HG03460 (cell line): ENCODE results near the gene G6PC3.
"Not testable (repeated sequence)": the region's sequence is repeated elsewhere in the genome, so short reads cannot be mapped to it uniquely, and the experiment has no call there.

Source experiments
- ATAC-seq: cut with Tn5 transposase; IDR thresholded peaks from one replicate; pipeline ENCODE4 v1.9.1; 2021; ENCODE audit not compliant: unreplicated experiment

The G6PC3 gene, protein sequence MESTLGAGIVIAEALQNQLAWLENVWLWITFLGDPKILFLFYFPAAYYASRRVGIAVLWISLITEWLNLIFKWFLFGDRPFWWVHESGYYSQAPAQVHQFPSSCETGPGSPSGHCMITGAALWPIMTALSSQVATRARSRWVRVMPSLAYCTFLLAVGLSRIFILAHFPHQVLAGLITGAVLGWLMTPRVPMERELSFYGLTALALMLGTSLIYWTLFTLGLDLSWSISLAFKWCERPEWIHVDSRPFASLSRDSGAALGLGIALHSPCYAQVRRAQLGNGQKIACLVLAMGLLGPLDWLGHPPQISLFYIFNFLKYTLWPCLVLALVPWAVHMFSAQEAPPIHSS

DNA sequence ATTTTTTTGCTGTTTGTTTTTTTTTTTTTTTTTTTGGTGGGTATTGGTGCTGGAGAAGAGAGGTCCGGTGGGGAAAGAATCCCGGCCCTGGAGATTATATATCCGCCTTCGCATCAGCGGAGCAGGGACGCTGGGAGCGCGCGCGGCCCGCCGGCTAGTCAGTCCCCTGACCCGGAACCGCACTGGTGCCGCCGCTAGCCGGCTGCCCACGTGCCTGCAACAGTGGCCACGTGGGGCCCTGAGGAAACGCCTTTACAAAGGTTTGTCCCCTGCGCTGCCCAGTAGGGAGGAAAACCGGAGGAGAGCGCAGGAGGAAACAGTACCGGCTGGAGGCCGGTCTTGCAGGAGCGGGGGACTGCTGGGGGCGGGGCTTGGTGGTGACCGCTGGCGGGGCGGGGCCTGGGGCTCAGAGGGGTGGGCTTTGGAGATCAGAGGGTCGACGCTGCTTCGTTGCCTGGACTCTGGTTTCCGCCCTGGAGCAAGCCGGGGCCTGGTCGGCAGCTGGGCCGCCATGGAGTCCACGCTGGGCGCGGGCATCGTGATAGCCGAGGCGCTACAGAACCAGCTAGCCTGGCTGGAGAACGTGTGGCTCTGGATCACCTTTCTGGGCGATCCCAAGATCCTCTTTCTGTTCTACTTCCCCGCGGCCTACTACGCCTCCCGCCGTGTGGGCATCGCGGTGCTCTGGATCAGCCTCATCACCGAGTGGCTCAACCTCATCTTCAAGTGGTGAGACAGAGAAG, at the start of gene G6PC3:
G6PC3 (plus strand) TSS at position 281 of the 743 bp plus-strand sequence; CDS start at position 512, 231 bp downstream.
- ATAC-seq, result peak; percentile 63

DNA sequence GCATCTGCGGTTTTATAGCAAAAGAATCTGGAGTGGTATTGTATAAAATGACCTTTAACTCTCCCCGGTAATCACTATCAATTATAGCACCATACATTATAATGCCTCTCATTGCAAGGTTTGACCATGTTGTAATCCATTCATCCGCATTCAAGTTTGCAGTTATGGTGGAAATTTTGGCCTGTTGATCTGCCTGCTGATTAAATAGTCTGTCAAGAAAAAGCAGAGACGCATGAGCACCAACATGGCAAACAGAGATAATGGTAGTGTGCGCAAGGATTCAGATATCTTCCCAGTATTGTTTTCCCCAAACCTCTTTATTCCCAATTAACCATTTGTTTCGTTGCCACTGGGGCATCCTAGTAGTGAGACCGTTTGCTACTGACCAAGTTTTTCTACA, 49.3 kb upstream of the G6PC3 start:
- not testable (repeated sequence) for ATAC-seq

- no peak for ATAC-seq
Measured at GRCh38 chr17:44022246-44022645, 48.3 kb upstream of the G6PC3 start.

DNA sequence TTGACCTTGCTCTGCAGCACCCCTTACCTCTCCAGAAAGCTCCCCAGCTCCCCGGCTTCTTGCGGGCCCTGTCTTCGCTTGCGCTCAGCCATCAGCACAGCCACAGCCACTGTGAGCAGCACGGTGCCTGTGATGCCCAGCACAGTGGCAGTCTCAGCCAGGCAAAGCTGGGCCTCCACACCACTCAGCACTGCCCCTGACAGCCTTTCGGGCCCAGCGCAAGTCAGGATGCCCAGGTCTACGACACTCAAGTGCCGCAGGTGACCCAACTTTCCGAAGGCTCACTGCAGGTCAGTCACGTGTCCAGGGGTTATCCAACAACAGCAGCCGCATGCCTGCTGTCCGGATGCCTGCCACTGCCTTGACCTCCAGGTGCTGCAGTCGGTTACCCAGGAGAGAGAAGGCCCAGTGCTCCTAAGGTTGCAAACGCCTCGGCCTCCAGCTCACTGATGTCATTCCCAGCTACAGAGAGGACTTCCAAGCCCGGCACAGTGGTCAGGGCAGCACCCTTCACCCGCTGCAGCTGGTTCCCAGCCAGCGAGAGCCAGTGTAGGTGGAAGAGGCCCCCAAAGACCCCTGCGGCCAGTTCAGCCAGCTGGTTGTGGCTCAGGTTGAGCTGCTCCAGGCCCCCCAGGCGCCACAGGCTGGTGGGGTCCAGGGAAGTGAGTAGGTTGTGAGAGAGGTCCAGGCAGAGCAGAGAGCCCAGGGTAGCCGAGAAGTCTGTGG, 46.8 kb upstream of the G6PC3 start:
- no peak for ATAC-seq

DNA sequence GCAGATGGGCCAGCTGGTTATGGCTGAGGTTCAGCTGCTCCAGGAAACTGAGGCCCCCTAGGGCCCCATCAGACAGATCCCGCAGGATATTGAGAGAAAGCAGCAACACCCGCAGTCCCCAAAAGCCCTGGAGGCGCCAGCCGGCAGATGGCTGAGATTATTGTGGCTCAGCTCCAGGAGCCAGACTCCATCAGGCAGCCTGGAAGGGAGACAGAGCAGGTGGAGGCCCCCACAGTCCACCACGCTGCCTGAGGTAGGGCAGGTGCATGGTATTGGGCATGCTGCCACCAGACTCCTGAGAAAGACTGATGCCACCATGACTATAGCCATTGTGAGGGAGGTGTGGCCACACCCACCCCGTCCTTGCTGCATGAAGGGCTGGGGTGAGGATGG, 46.3 kb upstream of the G6PC3 start:
- no peak for ATAC-seq

GRCh38 chr17:44024853-44025252, 45.7 kb upstream of the G6PC3 start:
- ATAC-seq, result no peak

- no peak for ATAC-seq
Measured at GRCh38 chr17:44029736-44030135, 40.8 kb upstream of the G6PC3 start.

- ATAC-seq, result no peak
Measured at GRCh38 chr17:44030482-44030881, 40.1 kb upstream of the G6PC3 start.

DNA sequence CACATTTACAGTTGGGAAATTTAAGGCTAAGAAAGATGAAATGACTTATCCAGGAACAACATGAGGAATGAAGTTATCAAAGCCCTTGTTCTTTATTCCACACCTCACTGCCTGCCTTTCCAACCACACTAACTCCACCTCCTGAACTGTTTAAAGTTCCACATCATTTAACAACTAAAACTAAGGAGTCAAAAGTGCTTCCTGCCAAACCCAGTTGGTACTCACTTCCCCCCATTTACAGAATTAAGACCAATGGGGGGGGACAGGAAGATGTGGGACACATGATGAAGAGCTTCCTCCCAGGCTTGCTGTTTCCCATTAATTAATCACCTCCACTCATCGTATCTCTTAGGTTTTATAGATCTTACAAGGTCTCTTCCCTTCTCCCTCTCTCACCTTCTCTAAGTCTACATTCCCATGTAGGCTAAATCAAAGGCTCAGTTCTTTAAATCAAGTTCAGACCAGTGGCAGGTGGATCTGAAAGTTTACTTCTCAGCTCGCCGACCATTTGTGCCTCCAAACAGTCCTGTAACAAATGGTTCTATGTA, 36.6 kb upstream of the G6PC3 start:
- no peak for ATAC-seq

GRCh38 chr17:44034688-44035087, 35.8 kb upstream of the G6PC3 start:
- ATAC-seq, result not testable (repeated sequence)

DNA sequence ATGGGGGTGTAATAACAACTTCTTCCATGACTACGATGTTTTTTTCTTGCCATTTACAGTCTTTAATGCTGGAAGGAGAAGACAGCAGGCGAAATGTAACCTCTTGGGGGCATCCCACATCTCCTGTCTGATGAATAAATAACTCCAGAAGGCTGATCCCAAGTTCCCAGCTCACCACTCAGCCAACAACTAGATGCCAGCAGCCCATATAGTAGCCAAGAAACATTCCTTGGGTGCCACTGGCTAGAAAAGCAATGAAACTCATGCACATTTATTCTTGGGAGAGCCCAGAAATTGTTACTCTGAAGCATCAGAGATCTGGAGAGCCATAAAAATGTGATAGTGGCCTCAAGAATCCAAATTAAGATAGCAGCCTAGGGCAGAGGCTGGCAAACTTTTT, 33.1 kb upstream of the G6PC3 start:
- no peak for ATAC-seq

DNA sequence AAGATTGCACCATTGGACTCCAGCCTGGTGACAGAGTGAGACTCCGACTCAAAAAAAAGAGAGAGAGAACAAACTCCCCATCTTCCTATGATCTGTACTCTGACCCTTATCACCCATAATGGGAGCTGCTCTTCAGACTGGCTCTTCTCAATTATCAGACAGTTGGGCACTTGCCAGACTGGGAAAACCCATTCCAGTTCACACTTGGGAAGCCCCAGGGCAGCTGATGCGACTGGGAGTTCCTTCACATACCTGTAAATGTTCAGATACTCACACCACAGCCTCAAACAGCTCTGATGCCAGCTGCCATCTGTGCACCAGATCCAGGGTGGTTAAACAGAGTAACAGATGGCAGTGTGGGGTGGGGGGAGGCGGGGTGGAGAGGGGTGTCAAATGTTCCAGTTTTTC, 31.9 kb upstream of the G6PC3 start:
- ATAC-seq, result no peak

DNA sequence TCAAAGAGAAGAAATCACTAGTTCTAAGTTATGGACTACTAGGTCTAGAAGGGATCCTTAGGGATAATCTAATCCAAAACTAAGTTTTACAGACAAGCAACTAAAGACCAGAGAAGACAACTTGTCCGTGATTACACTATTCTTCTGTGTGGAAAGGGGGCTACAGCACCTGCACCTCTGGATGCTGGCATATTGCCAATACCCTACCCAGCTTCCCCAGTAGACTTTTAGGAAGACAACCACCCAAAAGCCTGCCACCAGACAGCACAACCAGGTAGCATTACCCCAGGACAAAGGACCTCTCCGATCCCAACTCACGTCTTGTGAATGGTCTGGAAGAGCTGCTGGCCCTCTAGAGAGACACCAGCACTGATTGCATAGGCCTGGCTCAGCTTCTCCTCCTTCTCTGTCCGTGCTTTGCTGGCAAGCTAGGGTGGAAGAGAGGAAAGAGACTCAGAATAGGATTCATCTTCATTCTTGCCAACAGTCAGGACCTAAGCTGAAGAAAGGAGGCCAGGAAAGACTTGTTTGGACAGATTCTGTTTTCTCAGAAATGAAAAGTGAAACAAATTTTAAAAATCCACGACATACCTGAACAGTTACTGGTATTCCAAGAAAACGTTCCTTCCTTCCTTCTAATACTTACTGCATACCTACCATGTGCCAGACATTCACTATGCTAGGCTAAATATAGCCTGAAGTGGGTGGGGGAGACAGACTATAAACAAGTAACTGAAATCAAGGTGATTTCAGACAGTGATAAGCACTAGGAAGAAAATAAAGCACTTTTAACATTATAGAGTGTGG, 30.5 kb upstream of the G6PC3 start:
- no peak for ATAC-seq

DNA sequence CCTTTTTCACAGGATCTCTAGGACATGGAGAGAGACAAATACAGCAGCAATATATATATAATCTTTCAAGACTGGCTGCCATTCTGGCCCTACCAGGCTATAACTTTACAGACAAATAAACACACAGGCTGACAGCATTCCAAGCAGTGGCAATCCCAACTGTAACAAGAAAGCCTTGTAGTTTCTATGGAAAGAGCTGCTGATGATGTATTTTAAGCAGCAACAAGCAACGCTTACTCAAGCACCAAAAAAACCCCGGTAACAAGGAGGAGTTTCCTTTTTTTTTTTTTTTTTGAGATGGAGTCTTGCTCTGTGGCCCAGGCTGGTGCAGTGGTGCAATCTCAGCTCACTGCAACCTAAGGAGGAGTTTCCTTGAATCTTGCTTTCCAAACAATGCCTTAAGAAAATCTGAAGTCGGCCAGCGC, 27.3 kb upstream of the G6PC3 start:
- ATAC-seq, result no peak

DNA sequence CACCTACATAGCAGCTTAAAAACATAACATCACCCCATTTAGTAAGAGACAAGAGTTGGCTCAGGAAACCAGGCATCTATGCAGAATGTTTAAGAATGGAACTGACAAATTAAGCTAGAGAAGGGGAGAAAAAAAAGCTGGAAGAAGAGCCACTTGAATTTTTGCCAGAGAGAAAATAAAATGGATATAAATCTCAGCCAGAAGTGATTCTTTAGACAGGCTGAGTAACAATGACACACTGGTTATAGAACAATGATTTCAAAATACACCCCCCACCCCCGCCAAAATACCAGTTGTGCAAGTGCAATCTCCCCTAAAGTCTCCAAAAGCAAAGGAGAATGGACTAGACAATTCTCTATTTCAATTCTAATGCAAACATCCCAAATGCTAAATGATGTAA, 26.5 kb upstream of the G6PC3 start:
- no peak for ATAC-seq

- ATAC-seq, result no peak
Measured at GRCh38 chr17:44045486-44045885, 25.0 kb upstream of the G6PC3 start.

DNA sequence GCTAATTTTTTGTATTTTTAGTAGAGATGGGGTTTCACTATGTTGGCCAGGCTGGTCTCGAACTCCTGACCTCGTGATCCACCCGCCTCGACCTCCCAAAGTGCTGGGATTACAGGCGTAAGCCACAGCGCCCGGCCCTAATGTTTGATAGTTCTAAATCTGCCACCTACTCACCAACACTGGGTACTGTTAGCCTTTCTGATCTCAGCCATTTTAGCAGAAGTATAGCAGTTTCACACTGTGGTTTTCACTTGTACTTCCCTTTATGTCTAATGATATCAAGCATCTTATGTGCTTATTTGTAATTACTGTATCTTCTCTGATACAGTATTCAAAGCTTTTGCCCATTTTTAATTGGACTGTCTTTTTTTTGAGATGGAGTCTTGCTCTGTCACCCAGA, 23.6 kb upstream of the G6PC3 start:
- ATAC-seq, result not testable (repeated sequence)

GRCh38 chr17:44049294-44050060, 21.1 kb upstream of the G6PC3 start:
- no peak for ATAC-seq

- no peak for ATAC-seq
Measured at GRCh38 chr17:44053125-44053872, 17.2 kb upstream of the G6PC3 start.
